Measurements from ENCODE around the gene VSTM2L. TPM values are rescaled to one million over a fixed set of nuclear protein-coding genes. Genes with fewer than 3 reads are reported as not detected.
"Not testable (repeated sequence)": the region's sequence is repeated elsewhere in the genome, so short reads cannot be mapped to it uniquely, and the experiment has no call there.

Gene VSTM2L
- total RNA-seq, 1 experiment from 2014 or later, result 4.0 TPM

GRCh38 chr20:37956107-37956585 lies 53.2 kb downstream of the VSTM2L start:
- H3K9me3 ChIP-seq, result peaks cover 14% of the 10 kb centered on the region
- peaks cover 22% of the 10 kb centered on the region for H3K27me3 ChIP-seq
- H3K36me3 ChIP-seq, result no peaks in the 10 kb centered on the region
- H3K4me3 ChIP-seq, result no peak overlapping the region
- DNase-seq, result no peak

- no peak for DNase-seq
- no peaks in the 10 kb centered on the region for H3K36me3 ChIP-seq
- H3K4me3 ChIP-seq, result no peak overlapping the region
- H3K27me3 ChIP-seq, result peaks cover 30% of the 10 kb centered on the region
- peaks cover 21% of the 10 kb centered on the region for H3K9me3 ChIP-seq
These were observed 56.1 kb downstream of the VSTM2L start for GRCh38 chr20:37958856-37959520.

GRCh38 chr20:37961066-37961465 lies 58.1 kb downstream of the VSTM2L start:
- Histone ChIP-seq H3K27me3 (peaks cover 29% of the 10 kb centered on the region), H3K9me3 (peaks cover 26% of the 10 kb centered on the region), H3K4me3 (no peak overlapping the region), H3K36me3 (no peaks in the 10 kb centered on the region)
- DNase-seq, result no peak

- not testable (repeated sequence) for H3K36me3 ChIP-seq, H3K4me3 ChIP-seq, DNase-seq
- peaks cover 46% of the 10 kb centered on the region for H3K9me3 ChIP-seq
- H3K27me3 ChIP-seq, result peaks cover 27% of the 10 kb centered on the region
These were observed 60.6 kb downstream of the VSTM2L start for GRCh38 chr20:37963483-37963882.

- Histone ChIP-seq H3K27me3 (peaks cover 13% of the 10 kb centered on the region), H3K36me3 (no peaks in the 10 kb centered on the region), H3K9me3 (peaks cover 25% of the 10 kb centered on the region), H3K4me3 (no peak overlapping the region)
- peak; percentile 42 for DNase-seq
These were observed 66.0 kb downstream of the VSTM2L start for GRCh38 chr20:37968841-37969401.

GRCh38 chr20:37969949-37970855 lies 67.3 kb downstream of the VSTM2L start:
- H3K36me3 ChIP-seq, result no peaks in the 10 kb centered on the region
- peaks cover 6% of the 10 kb centered on the region for H3K27me3 ChIP-seq
- H3K9me3 ChIP-seq, result peaks cover 22% of the 10 kb centered on the region
- no peak overlapping the region for H3K4me3 ChIP-seq
- peak; percentile 64 for DNase-seq

DNA sequence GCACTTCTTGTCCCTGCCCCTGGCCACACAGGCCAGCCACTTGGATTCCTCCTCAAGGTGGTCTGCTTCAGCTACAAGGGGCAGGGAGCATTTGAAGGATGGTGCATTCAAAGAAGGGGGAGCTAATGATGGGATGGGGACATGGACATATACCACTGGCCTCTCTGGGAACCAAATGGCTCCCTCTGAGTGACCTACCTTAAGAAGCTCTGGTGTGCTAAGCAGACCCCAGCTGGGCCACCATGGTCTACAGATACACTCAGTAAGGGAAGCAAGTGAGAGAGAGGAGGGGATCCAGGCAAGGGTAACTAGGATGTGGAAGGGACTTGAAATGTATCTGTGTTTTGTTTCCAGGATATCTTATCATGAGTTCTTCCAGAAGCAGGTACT lies 67.9 kb downstream of the VSTM2L start:
- H3K9me3 ChIP-seq, result peaks cover 21% of the 10 kb centered on the region
- H3K4me3 ChIP-seq, result no peak overlapping the region
- DNase-seq, result no peak
- peaks cover 6% of the 10 kb centered on the region for H3K27me3 ChIP-seq
- no peaks in the 10 kb centered on the region for H3K36me3 ChIP-seq

DNA sequence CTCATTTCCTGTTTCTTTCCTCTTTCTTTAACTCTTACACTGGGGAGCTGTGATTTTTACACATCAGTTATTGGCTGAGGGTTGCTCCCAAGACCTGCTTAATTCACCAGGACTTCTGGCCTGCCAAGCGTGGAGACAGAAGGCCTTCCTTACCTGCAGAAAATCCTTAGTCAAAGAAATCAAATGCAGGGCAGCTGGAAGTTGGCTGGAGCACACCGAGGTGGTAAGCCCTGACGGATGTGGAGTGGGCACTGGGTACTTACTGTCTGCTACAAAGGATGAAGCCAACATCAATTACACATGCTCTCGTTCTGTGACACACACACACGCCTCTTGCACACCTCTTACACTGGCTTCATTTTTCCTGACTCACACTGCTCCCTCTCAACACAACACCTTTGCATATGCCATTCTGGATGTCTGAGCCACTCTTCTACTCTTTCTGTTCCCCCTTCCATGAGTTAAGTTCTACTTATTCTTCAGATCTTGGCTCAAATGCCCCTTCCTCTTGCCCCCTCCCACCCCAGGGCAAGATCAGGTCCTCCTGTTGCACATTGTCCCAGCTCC lies 68.7 kb downstream of the VSTM2L start:
- Histone ChIP-seq H3K9me3 (peaks cover 17% of the 10 kb centered on the region), H3K27me3 (peaks cover 6% of the 10 kb centered on the region; the same call in 1 of the 2 replicates), H3K36me3 (no peaks in the 10 kb centered on the region), H3K4me3 (no peak overlapping the region)
- no peak for DNase-seq

- H3K4me3 ChIP-seq, result no peak overlapping the region
These were observed 69.5 kb downstream of the VSTM2L start for GRCh38 chr20:37972256-37973058.

GRCh38 chr20:37973059-37973910 lies 70.4 kb downstream of the VSTM2L start:
- no peak for DNase-seq
- no peaks in the 10 kb centered on the region for H3K27me3 ChIP-seq
- no peaks in the 10 kb centered on the region for H3K36me3 ChIP-seq
- H3K4me3 ChIP-seq, result no peak overlapping the region
- H3K9me3 ChIP-seq, result peaks cover 2% of the 10 kb centered on the region; the same call in 1 of the 2 replicates

More at GRCh38 chr20:37972256-37973058, 69.5 kb downstream of the VSTM2L start:
- Histone ChIP-seq H3K36me3 (no peaks in the 10 kb centered on the region), H3K27me3 (no peaks in the 10 kb centered on the region), H3K9me3 (peaks cover 10% of the 10 kb centered on the region)
- DNase-seq, result no peak

- Histone ChIP-seq H3K9me3 (no peaks in the 10 kb centered on the region), H3K27me3 (no peaks in the 10 kb centered on the region), H3K4me3 (no peak overlapping the region), H3K36me3 (no peaks in the 10 kb centered on the region)
- DNase-seq, result no peak
These were observed 74.0 kb downstream of the VSTM2L start for GRCh38 chr20:37976887-37977286.

GRCh38 chr20:37977338-37977737 lies 74.4 kb downstream of the VSTM2L start:
- Histone ChIP-seq H3K9me3 (no peaks in the 10 kb centered on the region), H3K4me3 (no peak overlapping the region), H3K36me3 (peaks cover under 1% of the 10 kb centered on the region; the same call in 1 of the 2 replicates), H3K27me3 (no peaks in the 10 kb centered on the region)
- DNase-seq, result no peak

DNA sequence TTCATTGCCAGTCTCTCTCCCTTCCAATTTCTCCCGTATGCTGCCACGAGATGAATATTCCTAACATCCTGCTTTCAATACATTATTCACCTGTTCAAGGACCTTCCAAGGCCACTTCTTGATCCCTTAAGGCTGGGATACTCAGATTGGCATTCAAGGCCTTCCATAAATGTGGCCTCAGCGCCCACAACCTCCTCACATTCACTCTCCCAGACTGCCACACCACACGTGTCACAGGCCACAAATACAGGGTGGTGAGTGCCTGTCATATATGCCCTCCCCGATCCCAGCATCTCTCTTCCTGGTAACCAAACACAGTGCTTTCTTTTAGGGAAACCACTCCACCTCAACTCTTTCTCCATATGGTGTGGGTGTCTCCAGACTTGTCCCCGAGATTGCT lies 74.9 kb downstream of the VSTM2L start:
- Histone ChIP-seq H3K4me3 (no peak overlapping the region), H3K36me3 (peaks cover 3% of the 10 kb centered on the region; the same call in 1 of the 2 replicates), H3K9me3 (no peaks in the 10 kb centered on the region), H3K27me3 (no peaks in the 10 kb centered on the region)
- no peak for DNase-seq

GRCh38 chr20:37979021-37979985 lies 76.4 kb downstream of the VSTM2L start:
- Histone ChIP-seq H3K4me3 (no peak overlapping the region), H3K9me3 (no peaks in the 10 kb centered on the region), H3K36me3 (peaks cover 7% of the 10 kb centered on the region), H3K27me3 (no peaks in the 10 kb centered on the region)
- DNase-seq, result no peak
